Endothelial cell of umbilical vein (primary cell): Measurements from ENCODE around the gene TSPEAR. TPM values are rescaled to one million over a fixed set of nuclear protein-coding genes. Genes with fewer than 3 reads are reported as not detected.

Experiments used
- BruUV-seq: library from RNA; stranded (reverse); fragments of 400-500 nt; replicated peaks from 2 replicates; lab custom pipeline; 2021; lab: Mats Ljungman, UMichigan
- CTCF ChIA-PET: fragments of 300-600, 350-600 bp; sonication (Branson Sonifier 250); formaldehyde crosslinking; loops from one replicate; lab custom pipeline; 2021; ENCODE audit warnings: antibody characterized with exemption, inconsistent platforms; lab: Charles Lee
- POLR2A ChIA-PET: fragments of 300-600, 350-600 bp; sonication (Branson Sonifier 250); formaldehyde crosslinking; loops from one replicate; lab custom pipeline; 2021; ENCODE audit warnings: antibody characterized with exemption, inconsistent platforms; lab: Charles Lee
- DNase-seq: peaks from one replicate; pipeline ENCODE4 v3.0.0-alpha.2; 2011; ENCODE audit warnings: low read depth, low spot score
- FAIRE-seq: peaks from 2 replicates; lab custom pipeline; 2011; peaks lifted over from hg19 to GRCh38; lab: Jason Lieb, UNC
- H2AFZ ChIP-seq: 2 replicates; pipeline ENCODE4 v1.6.0; 2012; ENCODE audit warnings: low read depth, low read length, control low read depth, inconsistent platforms
- H3K27ac ChIP-seq: 2 replicates; pipeline ENCODE4 v1.5.1; 2011; ENCODE audit warnings: low read depth, mild to moderate bottlenecking, control low read depth, low read length, moderate library complexity; ENCODE audit not compliant: insufficient read depth
- H3K27me3 ChIP-seq, 2 experiments: 2 replicates each; pipeline versions ENCODE4 v1.6.0 to v1.6.1; 2011; ENCODE audit warnings: low read length in 2 of 2, mixed read lengths in 1 of 2; ENCODE audit not compliant: control insufficient read depth in 2 of 2, insufficient read depth in 2 of 2
- H3K36me3 ChIP-seq, 2 experiments: 2 replicates in 1 of 2; 3 replicates in 1 of 2; pipeline ENCODE4 v1.5.1; 2011; ENCODE audit warnings: low read length in 2 of 2, mild to moderate bottlenecking in 1 of 2, moderate library complexity in 1 of 2; ENCODE audit not compliant: control insufficient read depth in 2 of 2, insufficient read depth in 2 of 2; ENCODE audit errors: extremely low read depth in 1 of 2
- H3K4me1 ChIP-seq: 3 replicates; pipeline ENCODE4 v1.5.1; 2011; ENCODE audit warnings: mild to moderate bottlenecking, low read length; ENCODE audit not compliant: control insufficient read depth, insufficient read depth; ENCODE audit errors: extremely low read depth
- H3K4me2 ChIP-seq: 2 replicates; pipeline ENCODE4 v1.6.1; 2011; ENCODE audit warnings: low read length, control low read depth, mixed read lengths; ENCODE audit not compliant: insufficient read depth
- H3K4me3 ChIP-seq, 3 experiments: fragments of 200-600 bp in 1 of 3; sonication (generic), shearing (Covaris generic) in 1 of 3; replicated peaks in 1 of 3; 2 replicates each; pipeline ENCODE4 v1.5.1; 2011 to 2016; ENCODE audit warnings: control low read depth in 3 of 3, low read length in 3 of 3, mild to moderate bottlenecking in 2 of 3, inconsistent platforms in 1 of 3, low read depth in 1 of 3, moderate library complexity in 1 of 3; ENCODE audit not compliant: insufficient read depth in 1 of 3
- H3K79me2 ChIP-seq: 2 replicates; pipeline ENCODE4 v1.6.0; 2012; ENCODE audit warnings: low read length, inconsistent platforms; ENCODE audit not compliant: control insufficient read depth, insufficient read depth
- H3K9ac ChIP-seq: replicated peaks from 2 replicates; pipeline ENCODE3; 2011; ENCODE audit warnings: low read length, control low read depth; ENCODE audit not compliant: insufficient read depth; ENCODE audit errors: extremely low read depth
- H3K9me1 ChIP-seq: replicated peaks from 3 replicates; pipeline ENCODE4 v1.6.0; 2011; ENCODE audit warnings: mild to moderate bottlenecking, low read length; ENCODE audit not compliant: control insufficient read depth, insufficient read depth; ENCODE audit errors: extremely low read depth
- H3K9me3 ChIP-seq: replicated peaks from 2 replicates; pipeline ENCODE4 v1.5.1; 2012; ENCODE audit warnings: low read length, inconsistent platforms; ENCODE audit not compliant: control insufficient read depth, insufficient read depth
- H4K20me1 ChIP-seq: replicated peaks from 2 replicates; pipeline ENCODE3; 2011; ENCODE audit warnings: mild to moderate bottlenecking, low read length; ENCODE audit not compliant: control insufficient read depth, insufficient read depth; ENCODE audit errors: extremely low read depth
- EZH2 ChIP-seq: IDR thresholded peaks from 2 replicates; pipeline ENCODE4 v1.6.1; 2012; ENCODE audit warnings: borderline replicate concordance, low read depth, mild to moderate bottlenecking, moderate library complexity, low read length, inconsistent platforms; ENCODE audit not compliant: severe bottlenecking
- FOS ChIP-seq: IDR thresholded peaks from 2 replicates; pipeline ENCODE4 v1.6.1; 2011; ENCODE audit warnings: mild to moderate bottlenecking, low read length, moderate library complexity, borderline replicate concordance; ENCODE audit not compliant: insufficient read depth
- GATA2 ChIP-seq: IDR thresholded peaks from 2 replicates; pipeline ENCODE4 v1.7.0; 2011; ENCODE audit warnings: low read depth, mild to moderate bottlenecking, moderate library complexity, mixed read lengths, low read length; ENCODE audit not compliant: insufficient read length, insufficient read depth
- JUN ChIP-seq: IDR thresholded peaks from 2 replicates; pipeline ENCODE4 v1.6.1; 2011; ENCODE audit warnings: borderline replicate concordance, low read depth; ENCODE audit not compliant: insufficient read length, insufficient read depth
- MYC ChIP-seq: IDR thresholded peaks from one replicate; pipeline ENCODE4 v1.6.1; 2011; ENCODE audit warnings: mild to moderate bottlenecking, low read depth, low read length
- POLR2A ChIP-seq: IDR thresholded peaks from 2 replicates; pipeline ENCODE4 v1.6.1; 2012; ENCODE audit warnings: low read depth, mild to moderate bottlenecking, control low read depth, low read length
- POLR2AphosphoS5 ChIP-seq: IDR thresholded peaks from 2 replicates; pipeline ENCODE4 v1.6.1; 2012; ENCODE audit warnings: low read depth, mild to moderate bottlenecking, control low read depth, low read length, moderate library complexity; ENCODE audit not compliant: insufficient read depth
- dilution Hi-C: fragments of 300-500 bp; cut with MboI; formaldehyde crosslinking; loops from one replicate; pipeline ENCODE4 v1.15.0; 2019; ENCODE audit warnings: low sequenced_read_pairs; ENCODE audit not compliant: extremely low pct_ligation_motif_present
- intact Hi-C: fragments of 100-400 bp; cut with micrococcal nuclease; formaldehyde crosslinking; loops from one replicate; pipeline ENCODE4 v1.10.0; 2022
- polyA plus RNA-seq, 4 experiments: library from polyadenylated mRNA; depleted of rRNA in 3 of 4; stranded (reverse) in 3 of 4; unstranded in 1 of 4; fragments of >200 nt; gene quantifications; 2 replicates each; pipeline versions ENCODE4 v1.2.1 to v1.2.3, GENCODE V29; 2011 to 2012; ENCODE audit warnings: missing spikeins in 1 of 4
- total RNA-seq: library from RNA; stranded (reverse); gene quantifications from 2 replicates; pipeline ENCODE4 v1.2.3, GENCODE V29; 2021
- TF ChIP-seq, protein P1 (sequence below), 2 donors: IDR thresholded peaks; 1 replicate in 1 of 2; 2 replicates in 1 of 2; pipeline ENCODE4 v1.5.1; 2011; ENCODE audit warnings: low read length in 2 of 2, mild to moderate bottlenecking in 2 of 2, moderate library complexity in 2 of 2, control low read depth in 1 of 2, inconsistent platforms in 1 of 2, low read depth in 1 of 2; ENCODE audit not compliant: insufficient read depth in 1 of 2; ENCODE audit errors: extremely low read depth in 1 of 2
- TF ChIP-seq, protein P2 (sequence below): IDR thresholded peaks from 2 replicates; pipeline ENCODE4 v1.6.1; 2011; ENCODE audit not compliant: insufficient read depth, insufficient read length

Gene TSPEAR
- total and polyA plus RNA-seq, 2 donors (not counting 3 experiments of a cell fraction or from before 2014, with no cell fraction given): 0.01 TPM; not detected in 1

DNA sequence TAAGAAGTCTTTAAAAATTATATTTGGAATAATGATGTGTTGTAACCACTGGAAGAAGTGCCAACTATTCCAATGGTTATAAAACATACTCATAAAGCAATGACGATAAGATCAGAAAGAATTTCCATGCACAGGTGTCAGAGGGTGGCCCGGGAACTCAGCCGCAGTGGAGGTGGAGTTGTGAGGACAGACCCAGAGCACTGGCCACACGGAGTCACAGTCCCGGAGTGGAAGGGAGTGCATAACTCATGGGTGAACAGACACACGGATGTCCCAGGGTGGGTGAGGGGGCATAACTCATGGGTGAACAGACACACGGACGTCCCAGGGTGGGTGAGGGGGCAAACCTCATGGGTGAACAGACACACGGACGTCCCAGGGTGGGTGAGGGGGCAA is 135.3 kb downstream of the TSPEAR start:
- POLR2A ChIA-PET: no interaction called here
- Histone ChIP-seq H3K4me2 (no peak overlapping the region), H3K9me3 (no peaks in the 10 kb centered on the region), H3K27ac (no peak overlapping the region), H4K20me1 (no peaks in the 10 kb centered on the region), H3K9ac (no peak overlapping the region), H3K4me1 (no peaks in the 10 kb centered on the region), H3K36me3 (no peaks in the 10 kb centered on the region), H3K4me3 (no peak overlapping the region), H3K9me1 (no peaks in the 10 kb centered on the region), H2AFZ (no peak overlapping the region), H3K79me2 (no peaks in the 10 kb centered on the region), H3K27me3 (no peaks in the 10 kb centered on the region)
- DNase-seq (no peak), FAIRE-seq (no peak)
- BruUV-seq: no TSS peak
- dilution Hi-C loops: no loop called here
- TF ChIP-seq POLR2AphosphoS5 (no peak), MYC (no peak), JUN (no peak), FOS (no peak), EZH2 (no peak), GATA2 (no peak), POLR2A (no peak)
- TF ChIP-seq, protein P1, sequence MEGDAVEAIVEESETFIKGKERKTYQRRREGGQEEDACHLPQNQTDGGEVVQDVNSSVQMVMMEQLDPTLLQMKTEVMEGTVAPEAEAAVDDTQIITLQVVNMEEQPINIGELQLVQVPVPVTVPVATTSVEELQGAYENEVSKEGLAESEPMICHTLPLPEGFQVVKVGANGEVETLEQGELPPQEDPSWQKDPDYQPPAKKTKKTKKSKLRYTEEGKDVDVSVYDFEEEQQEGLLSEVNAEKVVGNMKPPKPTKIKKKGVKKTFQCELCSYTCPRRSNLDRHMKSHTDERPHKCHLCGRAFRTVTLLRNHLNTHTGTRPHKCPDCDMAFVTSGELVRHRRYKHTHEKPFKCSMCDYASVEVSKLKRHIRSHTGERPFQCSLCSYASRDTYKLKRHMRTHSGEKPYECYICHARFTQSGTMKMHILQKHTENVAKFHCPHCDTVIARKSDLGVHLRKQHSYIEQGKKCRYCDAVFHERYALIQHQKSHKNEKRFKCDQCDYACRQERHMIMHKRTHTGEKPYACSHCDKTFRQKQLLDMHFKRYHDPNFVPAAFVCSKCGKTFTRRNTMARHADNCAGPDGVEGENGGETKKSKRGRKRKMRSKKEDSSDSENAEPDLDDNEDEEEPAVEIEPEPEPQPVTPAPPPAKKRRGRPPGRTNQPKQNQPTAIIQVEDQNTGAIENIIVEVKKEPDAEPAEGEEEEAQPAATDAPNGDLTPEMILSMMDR (IDR thresholded peaks at IDR 0.05; ENCODE audit: extremely low read depth in 1 of 2, insufficient read depth in 1 of 2, low read depth in 1 of 2, low read length in 2 of 2): no peak
- TF ChIP-seq, protein P2, sequence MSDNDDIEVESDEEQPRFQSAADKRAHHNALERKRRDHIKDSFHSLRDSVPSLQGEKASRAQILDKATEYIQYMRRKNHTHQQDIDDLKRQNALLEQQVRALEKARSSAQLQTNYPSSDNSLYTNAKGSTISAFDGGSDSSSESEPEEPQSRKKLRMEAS: no peak
- intact Hi-C loops: no loop called here
- CTCF ChIA-PET: no interaction called here
